GM21447 (cell line): ENCODE data around the gene FDXR.

ENCODE experiments used
- ATAC-seq: cut with Tn5 transposase; IDR thresholded peaks from one replicate; pipeline ENCODE4 v1.9.1; 2021; ENCODE audit not compliant: unreplicated experiment

Gene FDXR

GRCh38 chr17:74836691-74837467 is 35.9 kb downstream of the FDXR start:
- ATAC-seq = no peak

GRCh38 chr17:74836191-74836590 is 36.6 kb downstream of the FDXR start:
- no peak for ATAC-seq

GRCh38 chr17:74833501-74834377 is 39.1 kb downstream of the FDXR start:
- no peak for ATAC-seq

GRCh38 chr17:74832421-74832820 is 40.4 kb downstream of the FDXR start:
- no peak for ATAC-seq

- ATAC-seq = no peak
Observed at GRCh38 chr17:74831444-74832146, 41.2 kb downstream of the FDXR start.

- ATAC-seq = no peak
Observed at GRCh38 chr17:74830861-74831260, 41.9 kb downstream of the FDXR start.

- no peak for ATAC-seq
Observed at GRCh38 chr17:74827800-74828199, 45.0 kb downstream of the FDXR start.

- ATAC-seq = no peak
Observed at GRCh38 chr17:74825952-74826719, 46.7 kb downstream of the FDXR start.

GRCh38 chr17:74824961-74825627 is 47.7 kb downstream of the FDXR start:
- ATAC-seq = no peak

GRCh38 chr17:74822939-74823367 is 49.8 kb downstream of the FDXR start:
- ATAC-seq = no peak

GRCh38 chr17:74822335-74822938 is 50.4 kb downstream of the FDXR start:
- ATAC-seq = no peak

GRCh38 chr17:74821655-74822334 is 51.0 kb downstream of the FDXR start:
- no peak for ATAC-seq

- no peak for ATAC-seq
Observed at GRCh38 chr17:74819801-74820436, 52.9 kb downstream of the FDXR start.

GRCh38 chr17:74818291-74818938 is 54.4 kb downstream of the FDXR start:
- ATAC-seq = no peak

GRCh38 chr17:74816905-74817620 is 55.7 kb downstream of the FDXR start:
- ATAC-seq = no peak

GRCh38 chr17:74815550-74816370 is 57.0 kb downstream of the FDXR start:
- ATAC-seq = no peak

GRCh38 chr17:74815067-74815466 is 57.7 kb downstream of the FDXR start:
- ATAC-seq = no peak
